ENCODE measurements around the gene NRXN3. TPM values are rescaled to one million over a fixed set of nuclear protein-coding genes. Genes with fewer than 3 reads are reported as not detected.

NRXN3 gene
- total RNA-seq, 1 donor from 2014 or later: 19.8 TPM

GRCh38 chr14:79186523-79186922 lies 1016.4 kb downstream of the NRXN3 start:
- Mint-ChIP-seq H3K4me1 (ENCODE audit: unreplicated experiment) (no peaks in the 10 kb centered on the region), H3K36me3 (no peaks in the 10 kb centered on the region), H3K27ac (no peak overlapping the region), H3K4me3 (no peak overlapping the region), H3K27me3 (no peaks in the 10 kb centered on the region), H3K9me3 (no peaks in the 10 kb centered on the region)
- no peak for TF ChIP-seq CTCF (conservative IDR thresholded peaks at IDR 0.05)
- DNase-seq (ENCODE audit: extremely low spot score, unreplicated experiment): no peak

GRCh38 chr14:79193689-79194477 lies 1023.7 kb downstream of the NRXN3 start:
- no peak for DNase-seq (ENCODE audit: extremely low spot score, unreplicated experiment)
- H3K4me3 Mint-ChIP-seq: no peak overlapping the region
- no peak overlapping the region for H3K27ac Mint-ChIP-seq

GRCh38 chr14:79196216-79196615 lies 1026.0 kb downstream of the NRXN3 start:
- no peak for DNase-seq (ENCODE audit: extremely low spot score, unreplicated experiment)
- peaks cover 4% of the 10 kb centered on the region for H3K27me3 Mint-ChIP-seq
- no peaks in the 10 kb centered on the region for H3K36me3 Mint-ChIP-seq
- no peaks in the 10 kb centered on the region for H3K4me1 Mint-ChIP-seq (ENCODE audit: unreplicated experiment)
- no peak for TF ChIP-seq CTCF (conservative IDR thresholded peaks at IDR 0.05)
- H3K9me3 Mint-ChIP-seq: peaks cover 7% of the 10 kb centered on the region
- H3K4me3 Mint-ChIP-seq: no peak overlapping the region
- H3K27ac Mint-ChIP-seq: no peak overlapping the region

More at GRCh38 chr14:79193689-79194477, 1023.7 kb downstream of the NRXN3 start:
- no peak for TF ChIP-seq CTCF (conservative IDR thresholded peaks at IDR 0.05)
- H3K36me3 Mint-ChIP-seq: no peaks in the 10 kb centered on the region
- no peaks in the 10 kb centered on the region for H3K4me1 Mint-ChIP-seq (ENCODE audit: unreplicated experiment)
- no peaks in the 10 kb centered on the region for H3K9me3 Mint-ChIP-seq
- peaks cover 4% of the 10 kb centered on the region for H3K27me3 Mint-ChIP-seq

GRCh38 chr14:79197516-79197915 lies 1027.3 kb downstream of the NRXN3 start:
- no peak for TF ChIP-seq CTCF (conservative IDR thresholded peaks at IDR 0.05)
- Mint-ChIP-seq H3K27ac (no peak overlapping the region), H3K36me3 (no peaks in the 10 kb centered on the region), H3K4me3 (no peak overlapping the region), H3K27me3 (peaks cover 4% of the 10 kb centered on the region), H3K4me1 (ENCODE audit: unreplicated experiment) (no peaks in the 10 kb centered on the region), H3K9me3 (peaks cover 7% of the 10 kb centered on the region)
- DNase-seq (ENCODE audit: extremely low spot score, unreplicated experiment): no peak

GRCh38 chr14:79199217-79199616 lies 1029.0 kb downstream of the NRXN3 start:
- Mint-ChIP-seq H3K4me1 (ENCODE audit: unreplicated experiment) (no peaks in the 10 kb centered on the region), H3K4me3 (no peak overlapping the region), H3K27me3 (peaks cover 3% of the 10 kb centered on the region), H3K27ac (no peak overlapping the region), H3K36me3 (no peaks in the 10 kb centered on the region), H3K9me3 (peaks cover 7% of the 10 kb centered on the region)
- no peak for DNase-seq (ENCODE audit: extremely low spot score, unreplicated experiment)
- no peak for TF ChIP-seq CTCF (conservative IDR thresholded peaks at IDR 0.05)
